ENCODE results near the gene TRIM37.

Gene TRIM37

GRCh38 chr17:58944166-58944565, 162.5 kb downstream of the TRIM37 start:
- DNase-seq, result no peak

DNA sequence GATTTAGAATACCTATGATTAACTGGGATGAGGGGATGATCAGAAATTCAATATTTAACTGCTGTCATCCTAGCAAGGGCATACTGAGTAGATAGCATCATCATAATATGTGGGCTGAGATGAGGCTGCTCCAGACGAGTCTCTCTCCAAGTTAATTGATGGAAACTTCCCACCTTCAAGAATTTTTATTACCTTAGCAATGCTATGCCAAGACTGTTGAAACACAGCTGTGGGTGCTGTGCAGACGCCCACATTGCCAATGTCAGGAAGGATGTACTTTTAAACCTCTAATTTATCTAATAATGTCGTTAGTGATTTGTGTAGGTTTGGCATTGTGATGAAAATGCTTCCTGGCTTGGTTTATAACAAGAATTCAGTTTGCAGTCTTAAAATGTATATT, 170.4 kb downstream of the TRIM37 start:
- no peak for DNase-seq

DNA sequence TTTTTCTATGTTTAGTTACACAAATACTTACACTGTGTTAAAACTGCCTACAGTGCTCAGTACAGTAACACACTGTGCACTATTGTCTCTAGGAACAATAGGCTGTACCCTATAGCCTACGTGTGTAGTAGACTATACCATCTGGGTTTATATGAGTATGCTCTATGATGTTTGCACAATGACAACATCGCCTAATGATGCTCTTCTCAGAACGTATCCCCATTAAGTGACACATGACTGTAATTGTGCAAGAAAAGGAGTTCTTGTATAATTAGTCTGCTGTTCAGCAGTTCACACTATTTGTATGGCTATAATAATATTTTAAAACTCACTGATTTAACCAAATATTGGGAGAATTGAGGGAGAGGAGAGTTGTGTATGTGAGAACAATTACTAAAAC, 173.7 kb downstream of the TRIM37 start:
- DNase-seq, result no peak
